Loucy (cell line): Measurements from ENCODE around the gene FNDC11.

Experiments
- EZH2phosphoT487 ChIP-seq: fragments of 200-600 bp; IDR thresholded peaks from 2 replicates; pipeline ENCODE4 v1.6.1; 2018; ENCODE audit warnings: antibody characterized with exemption, mild to moderate bottlenecking, moderate library complexity, borderline replicate concordance
- TF ChIP-seq, protein P1 (sequence below): fragments of 200-600 bp; sonication (generic); conservative IDR thresholded peaks from 2 replicates; pipeline ENCODE4 v1.5.1; 2014; ENCODE audit warnings: mild to moderate bottlenecking, antibody characterized with exemption, low read length

DNA sequence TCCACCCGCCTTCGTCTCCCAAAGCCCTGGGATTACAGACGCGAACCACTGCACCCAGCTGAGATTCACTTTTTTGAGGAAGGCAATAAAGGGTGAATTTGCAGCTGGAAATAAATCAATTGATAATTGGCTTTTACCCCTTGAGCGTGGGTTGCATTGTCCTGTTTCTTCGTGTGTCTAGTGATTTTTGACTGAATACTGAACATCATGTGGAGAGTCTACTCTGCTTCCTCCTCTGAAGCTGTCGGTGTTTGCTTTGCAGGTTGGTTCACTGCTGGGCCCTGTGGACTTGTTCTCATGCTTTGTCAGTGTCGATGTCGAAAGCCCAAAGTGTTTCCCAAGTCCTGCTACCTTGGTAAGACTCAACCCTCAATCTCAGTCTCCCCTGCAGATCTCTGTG, 49.3 kb upstream of the FNDC11 start:
- TF ChIP-seq, protein P1, sequence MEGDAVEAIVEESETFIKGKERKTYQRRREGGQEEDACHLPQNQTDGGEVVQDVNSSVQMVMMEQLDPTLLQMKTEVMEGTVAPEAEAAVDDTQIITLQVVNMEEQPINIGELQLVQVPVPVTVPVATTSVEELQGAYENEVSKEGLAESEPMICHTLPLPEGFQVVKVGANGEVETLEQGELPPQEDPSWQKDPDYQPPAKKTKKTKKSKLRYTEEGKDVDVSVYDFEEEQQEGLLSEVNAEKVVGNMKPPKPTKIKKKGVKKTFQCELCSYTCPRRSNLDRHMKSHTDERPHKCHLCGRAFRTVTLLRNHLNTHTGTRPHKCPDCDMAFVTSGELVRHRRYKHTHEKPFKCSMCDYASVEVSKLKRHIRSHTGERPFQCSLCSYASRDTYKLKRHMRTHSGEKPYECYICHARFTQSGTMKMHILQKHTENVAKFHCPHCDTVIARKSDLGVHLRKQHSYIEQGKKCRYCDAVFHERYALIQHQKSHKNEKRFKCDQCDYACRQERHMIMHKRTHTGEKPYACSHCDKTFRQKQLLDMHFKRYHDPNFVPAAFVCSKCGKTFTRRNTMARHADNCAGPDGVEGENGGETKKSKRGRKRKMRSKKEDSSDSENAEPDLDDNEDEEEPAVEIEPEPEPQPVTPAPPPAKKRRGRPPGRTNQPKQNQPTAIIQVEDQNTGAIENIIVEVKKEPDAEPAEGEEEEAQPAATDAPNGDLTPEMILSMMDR, result no peak
- TF ChIP-seq EZH2phosphoT487, result no peak
